ENCODE results near the gene KCNH1.

The KCNH1 gene

GRCh38 chr1:210853276-210853675, 280.7 kb downstream of the KCNH1 start:
- H3K27ac ChIP-seq (ENCODE audit: low read length), result no peak overlapping the region
- H3K4me3 ChIP-seq (ENCODE audit: low read length), result no peak overlapping the region
- no peak overlapping the region for H3K9ac ChIP-seq (ENCODE audit: low read length)
- no peak for TF ChIP-seq EZH2phosphoT487 (IDR thresholded peaks at IDR 0.05; ENCODE audit: low read depth)
- no peak for TF ChIP-seq CTCF (IDR thresholded peaks at IDR 0.05; ENCODE audit: low read depth, low read length)
- no peaks in the 10 kb centered on the region for H3K79me2 ChIP-seq (ENCODE audit: low read length)
- H3K9me3 ChIP-seq (ENCODE audit: insufficient read depth, low read length), result no peaks in the 10 kb centered on the region
- no peak overlapping the region for H2AFZ ChIP-seq (ENCODE audit: low read depth, low read length)
- H3K4me2 ChIP-seq (ENCODE audit: low read length), result no peak overlapping the region
- H3K4me1 ChIP-seq (ENCODE audit: low read length), result no peaks in the 10 kb centered on the region
- H3K27me3 ChIP-seq (ENCODE audit: low read depth, low read length), result no peaks in the 10 kb centered on the region
- H3K36me3 ChIP-seq (replicated peaks; ENCODE audit: low read depth, low read length), result no peaks in the 10 kb centered on the region
- no peaks in the 10 kb centered on the region for H4K20me1 ChIP-seq (ENCODE audit: insufficient read depth, low read length)

- H3K4me3 ChIP-seq (ENCODE audit: low read length), result no peak overlapping the region
- H3K9me3 ChIP-seq (ENCODE audit: insufficient read depth, low read length), result no peaks in the 10 kb centered on the region
- no peaks in the 10 kb centered on the region for H3K27me3 ChIP-seq (ENCODE audit: low read depth, low read length)
- H3K4me1 ChIP-seq (ENCODE audit: low read length), result no peaks in the 10 kb centered on the region
- H3K27ac ChIP-seq (ENCODE audit: low read length), result no peak overlapping the region
- TF ChIP-seq EZH2phosphoT487 (IDR thresholded peaks at IDR 0.05; ENCODE audit: low read depth) (no peak), CTCF (IDR thresholded peaks at IDR 0.05; ENCODE audit: low read depth, low read length) (no peak)
- no peak overlapping the region for H2AFZ ChIP-seq (ENCODE audit: low read depth, low read length)
- H3K4me2 ChIP-seq (ENCODE audit: low read length), result no peak overlapping the region
- no peak overlapping the region for H3K9ac ChIP-seq (ENCODE audit: low read length)
- H3K79me2 ChIP-seq (ENCODE audit: low read length), result no peaks in the 10 kb centered on the region
- no peaks in the 10 kb centered on the region for H3K36me3 ChIP-seq (replicated peaks; ENCODE audit: low read depth, low read length)
- H4K20me1 ChIP-seq (ENCODE audit: insufficient read depth, low read length), result no peaks in the 10 kb centered on the region
Measured at GRCh38 chr1:210850556-210850955, 283.4 kb downstream of the KCNH1 start.

GRCh38 chr1:210848474-210848873, 285.5 kb downstream of the KCNH1 start:
- Histone ChIP-seq H2AFZ (ENCODE audit: low read depth, low read length) (no peak overlapping the region), H3K27me3 (ENCODE audit: low read depth, low read length) (no peaks in the 10 kb centered on the region), H3K4me2 (ENCODE audit: low read length) (no peak overlapping the region), H3K27ac (ENCODE audit: low read length) (no peak overlapping the region), H3K79me2 (ENCODE audit: low read length) (no peaks in the 10 kb centered on the region), H3K4me1 (ENCODE audit: low read length) (no peaks in the 10 kb centered on the region), H3K36me3 (replicated peaks; ENCODE audit: low read depth, low read length) (no peaks in the 10 kb centered on the region), H4K20me1 (ENCODE audit: insufficient read depth, low read length) (no peaks in the 10 kb centered on the region), H3K4me3 (ENCODE audit: low read length) (no peak overlapping the region), H3K9ac (ENCODE audit: low read length) (no peak overlapping the region), H3K9me3 (ENCODE audit: insufficient read depth, low read length) (no peaks in the 10 kb centered on the region)
- TF ChIP-seq EZH2phosphoT487 (IDR thresholded peaks at IDR 0.05; ENCODE audit: low read depth), result no peak
- no peak for TF ChIP-seq CTCF (IDR thresholded peaks at IDR 0.05; ENCODE audit: low read depth, low read length)

GRCh38 chr1:210841926-210842625, 291.9 kb downstream of the KCNH1 start:
- Histone ChIP-seq H3K4me3 (ENCODE audit: low read length) (no peak overlapping the region), H3K9ac (ENCODE audit: low read length) (no peak overlapping the region), H3K4me1 (ENCODE audit: low read length) (no peaks in the 10 kb centered on the region), H2AFZ (ENCODE audit: low read depth, low read length) (no peak overlapping the region), H3K27ac (ENCODE audit: low read length) (no peak overlapping the region), H3K36me3 (replicated peaks; ENCODE audit: low read depth, low read length) (no peaks in the 10 kb centered on the region), H3K4me2 (ENCODE audit: low read length) (no peak overlapping the region), H3K9me3 (ENCODE audit: insufficient read depth, low read length) (no peaks in the 10 kb centered on the region), H3K27me3 (ENCODE audit: low read depth, low read length) (no peaks in the 10 kb centered on the region; the same call in 1 of the 2 replicates), H3K79me2 (ENCODE audit: low read length) (no peaks in the 10 kb centered on the region), H4K20me1 (ENCODE audit: insufficient read depth, low read length) (no peaks in the 10 kb centered on the region)
- no peak for TF ChIP-seq EZH2phosphoT487 (IDR thresholded peaks at IDR 0.05; ENCODE audit: low read depth)
- TF ChIP-seq CTCF (IDR thresholded peaks at IDR 0.05; ENCODE audit: low read depth, low read length), result no peak

Measured in OCI-LY3 (cell line).